HG02642 (cell line): ENCODE results near the gene COA3.
"Not testable (repeated sequence)": the region's sequence is repeated elsewhere in the genome, so short reads cannot be mapped to it uniquely, and the experiment has no call there.

ENCODE experiments used
- ATAC-seq: cut with Tn5 transposase; IDR thresholded peaks from one replicate; pipeline ENCODE4 v1.9.1; 2021; ENCODE audit warnings: mild to moderate bottlenecking; ENCODE audit not compliant: unreplicated experiment, poor library complexity

COA3 gene

GRCh38 chr17:42783062-42783790 is 15.3 kb downstream of the COA3 start:
- ATAC-seq = no peak

- no peak for ATAC-seq
Measured at GRCh38 chr17:42782166-42783061, 16.1 kb downstream of the COA3 start.

- ATAC-seq = no peak
Measured at GRCh38 chr17:42781639-42782165, 16.8 kb downstream of the COA3 start.

GRCh38 chr17:42780851-42781638 is 17.5 kb downstream of the COA3 start:
- ATAC-seq = no peak

- ATAC-seq = no peak
Measured at GRCh38 chr17:42779936-42780850, 18.3 kb downstream of the COA3 start, which contains the start of gene WNK4. WNK4 (plus strand) TSS chr17:42780610; CDS start chr17:42780699, 89 bp downstream.

- ATAC-seq = no peak
Measured at GRCh38 chr17:42779304-42779935, 19.1 kb downstream of the COA3 start.

GRCh38 chr17:42778570-42778969 is 19.9 kb downstream of the COA3 start:
- ATAC-seq = no peak

GRCh38 chr17:42775534-42776098 is 22.9 kb downstream of the COA3 start:
- no peak for ATAC-seq

GRCh38 chr17:42774066-42774745 is 24.3 kb downstream of the COA3 start:
- no peak for ATAC-seq

- ATAC-seq = peak; percentile 80
Measured at GRCh38 chr17:42773290-42774035, 25.0 kb downstream of the COA3 start, which contains the start of gene VPS25. VPS25 (plus strand) TSS chr17:42773449; CDS start chr17:42773476, 27 bp downstream.

- no peak for ATAC-seq
Measured at GRCh38 chr17:42772945-42773289, 25.6 kb downstream of the COA3 start.

- ATAC-seq = not testable (repeated sequence)
Measured at GRCh38 chr17:42769964-42770363, 28.5 kb downstream of the COA3 start.

- ATAC-seq = not testable (repeated sequence)
Measured at GRCh38 chr17:42768006-42768405, 30.5 kb downstream of the COA3 start.

- no peak for ATAC-seq
Measured at GRCh38 chr17:42767512-42767911, 31.0 kb downstream of the COA3 start.

GRCh38 chr17:42766124-42766523 is 32.4 kb downstream of the COA3 start:
- ATAC-seq = no peak

GRCh38 chr17:42761638-42762037 is 36.9 kb downstream of the COA3 start:
- ATAC-seq = no peak
